CD4-positive, alpha-beta T cell treated with Interleukin-15 for 1 hour (primary cell): ENCODE results near the gene ANGPTL1.

Experiments
- DNase-seq: peaks from one replicate; pipeline ENCODE4 v3.0.0-alpha.2; 2020

ANGPTL1 gene

GRCh38 chr1:178870944-178871343 is at the start of gene ANGPTL1:
Gene ANGPTL1, minus strand, starts transcription at chr1:178871077. Its CDS starts 5,301 bp downstream, at chr1:178865776.
- no peak for DNase-seq

- no peak for DNase-seq
Measured at GRCh38 chr1:178919581-178919980, 48.7 kb upstream of the ANGPTL1 start.

- no peak for DNase-seq
Measured at GRCh38 chr1:178918955-178919354, 48.1 kb upstream of the ANGPTL1 start.

GRCh38 chr1:178918308-178918707 is 47.4 kb upstream of the ANGPTL1 start:
- no peak for DNase-seq

- DNase-seq: no peak
Measured at GRCh38 chr1:178916448-178917174, 45.7 kb upstream of the ANGPTL1 start.

GRCh38 chr1:178912597-178912996 is 41.7 kb upstream of the ANGPTL1 start:
- no peak for DNase-seq

GRCh38 chr1:178910023-178910422 is 39.1 kb upstream of the ANGPTL1 start:
- DNase-seq: no peak

- DNase-seq: no peak
Measured at GRCh38 chr1:178908358-178908757, 37.5 kb upstream of the ANGPTL1 start.

GRCh38 chr1:178901482-178902125 is 30.7 kb upstream of the ANGPTL1 start:
- DNase-seq: no peak

- DNase-seq: no peak
Measured at GRCh38 chr1:178899402-178899801, 28.5 kb upstream of the ANGPTL1 start.

GRCh38 chr1:178898401-178898800 is 27.5 kb upstream of the ANGPTL1 start:
- DNase-seq: no peak

- DNase-seq: no peak
Measured at GRCh38 chr1:178895928-178896327, 25.1 kb upstream of the ANGPTL1 start.

- no peak for DNase-seq
Measured at GRCh38 chr1:178886551-178886950, 15.7 kb upstream of the ANGPTL1 start.

GRCh38 chr1:178885869-178886268 is 15.0 kb upstream of the ANGPTL1 start:
- no peak for DNase-seq

GRCh38 chr1:178881950-178882349 is 11.1 kb upstream of the ANGPTL1 start:
- DNase-seq: no peak

GRCh38 chr1:178877896-178878295 is 7.0 kb upstream of the ANGPTL1 start:
- DNase-seq: no peak

- no peak for DNase-seq
Measured at GRCh38 chr1:178875936-178876335, 5.1 kb upstream of the ANGPTL1 start.

- DNase-seq: no peak
Measured at GRCh38 chr1:178874966-178875365, 4.1 kb upstream of the ANGPTL1 start.

GRCh38 chr1:178871551-178872320 is 859 bp upstream of the ANGPTL1 start:
- no peak for DNase-seq

GRCh38 chr1:178870221-178870620 is 656 bp downstream of the ANGPTL1 start:
- no peak for DNase-seq

- DNase-seq: no peak
Measured at GRCh38 chr1:178869119-178869697, 1.7 kb downstream of the ANGPTL1 start.

GRCh38 chr1:178868706-178869105 is 2.2 kb downstream of the ANGPTL1 start:
- DNase-seq: no peak

GRCh38 chr1:178867670-178868069 is 3.2 kb downstream of the ANGPTL1 start:
- no peak for DNase-seq
